GM23248 (cell line): ENCODE results near the gene MAP2K5.

Experiments used
- EZH2 ChIP-seq: fragments of 200-600 bp; sonication (generic); IDR thresholded peaks from 2 replicates; pipeline ENCODE4 v1.6.1; 2018; ENCODE audit warnings: antibody characterized with exemption, mild to moderate bottlenecking; ENCODE audit not compliant: insufficient read depth, poor library complexity, severe bottlenecking
- EZH2phosphoT487 ChIP-seq: fragments of 200-600 bp; sonication (generic); IDR thresholded peaks from 2 replicates; pipeline ENCODE4 v1.6.1; 2018; ENCODE audit warnings: antibody characterized with exemption, moderate library complexity, mild to moderate bottlenecking, low read depth; ENCODE audit not compliant: insufficient read depth

- TF ChIP-seq EZH2 (no peak), EZH2phosphoT487 (no peak)
These were observed 17.8 kb downstream of the MAP2K5 start for GRCh38 chr15:67560320-67560719.
